GM13976 (cell line): Measurements from ENCODE around the gene NUP210.

Experiments used
- DNase-seq: peaks from one replicate; pipeline ENCODE4 v3.0.0; 2012; ENCODE audit warnings: low spot score
- in situ Hi-C: fragments of 300-500 bp; cut with MboI; formaldehyde crosslinking; loops from one replicate; pipeline ENCODE4 v1.12.0; 2022; ENCODE audit warnings: low sequenced_read_pairs, mixed read lengths, inconsistent platforms; ENCODE audit not compliant: unreplicated experiment
- TF ChIP-seq, protein P1 (sequence below): IDR thresholded peaks from 2 replicates; pipeline ENCODE4 v1.5.1; 2012; ENCODE audit warnings: borderline replicate concordance, mild to moderate bottlenecking; ENCODE audit not compliant: insufficient read depth; ENCODE audit errors: extremely low read depth, missing control alignments, control extremely low read depth

Gene NUP210

GRCh38 chr3:13323822-13324221, 96.3 kb downstream of the NUP210 start:
- TF ChIP-seq, protein P1, sequence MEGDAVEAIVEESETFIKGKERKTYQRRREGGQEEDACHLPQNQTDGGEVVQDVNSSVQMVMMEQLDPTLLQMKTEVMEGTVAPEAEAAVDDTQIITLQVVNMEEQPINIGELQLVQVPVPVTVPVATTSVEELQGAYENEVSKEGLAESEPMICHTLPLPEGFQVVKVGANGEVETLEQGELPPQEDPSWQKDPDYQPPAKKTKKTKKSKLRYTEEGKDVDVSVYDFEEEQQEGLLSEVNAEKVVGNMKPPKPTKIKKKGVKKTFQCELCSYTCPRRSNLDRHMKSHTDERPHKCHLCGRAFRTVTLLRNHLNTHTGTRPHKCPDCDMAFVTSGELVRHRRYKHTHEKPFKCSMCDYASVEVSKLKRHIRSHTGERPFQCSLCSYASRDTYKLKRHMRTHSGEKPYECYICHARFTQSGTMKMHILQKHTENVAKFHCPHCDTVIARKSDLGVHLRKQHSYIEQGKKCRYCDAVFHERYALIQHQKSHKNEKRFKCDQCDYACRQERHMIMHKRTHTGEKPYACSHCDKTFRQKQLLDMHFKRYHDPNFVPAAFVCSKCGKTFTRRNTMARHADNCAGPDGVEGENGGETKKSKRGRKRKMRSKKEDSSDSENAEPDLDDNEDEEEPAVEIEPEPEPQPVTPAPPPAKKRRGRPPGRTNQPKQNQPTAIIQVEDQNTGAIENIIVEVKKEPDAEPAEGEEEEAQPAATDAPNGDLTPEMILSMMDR = no peak
- in situ Hi-C loops = no loop called here
- no peak for DNase-seq

GRCh38 chr3:13322324-13322723, 97.8 kb downstream of the NUP210 start:
- no peak for DNase-seq
- in situ Hi-C loops = no loop called here
- TF ChIP-seq, protein P1 = no peak

- TF ChIP-seq, protein P1 = no peak
- no peak for DNase-seq
- in situ Hi-C loops = no loop called here
Observed at GRCh38 chr3:13319564-13320220, 100.4 kb downstream of the NUP210 start.

DNA sequence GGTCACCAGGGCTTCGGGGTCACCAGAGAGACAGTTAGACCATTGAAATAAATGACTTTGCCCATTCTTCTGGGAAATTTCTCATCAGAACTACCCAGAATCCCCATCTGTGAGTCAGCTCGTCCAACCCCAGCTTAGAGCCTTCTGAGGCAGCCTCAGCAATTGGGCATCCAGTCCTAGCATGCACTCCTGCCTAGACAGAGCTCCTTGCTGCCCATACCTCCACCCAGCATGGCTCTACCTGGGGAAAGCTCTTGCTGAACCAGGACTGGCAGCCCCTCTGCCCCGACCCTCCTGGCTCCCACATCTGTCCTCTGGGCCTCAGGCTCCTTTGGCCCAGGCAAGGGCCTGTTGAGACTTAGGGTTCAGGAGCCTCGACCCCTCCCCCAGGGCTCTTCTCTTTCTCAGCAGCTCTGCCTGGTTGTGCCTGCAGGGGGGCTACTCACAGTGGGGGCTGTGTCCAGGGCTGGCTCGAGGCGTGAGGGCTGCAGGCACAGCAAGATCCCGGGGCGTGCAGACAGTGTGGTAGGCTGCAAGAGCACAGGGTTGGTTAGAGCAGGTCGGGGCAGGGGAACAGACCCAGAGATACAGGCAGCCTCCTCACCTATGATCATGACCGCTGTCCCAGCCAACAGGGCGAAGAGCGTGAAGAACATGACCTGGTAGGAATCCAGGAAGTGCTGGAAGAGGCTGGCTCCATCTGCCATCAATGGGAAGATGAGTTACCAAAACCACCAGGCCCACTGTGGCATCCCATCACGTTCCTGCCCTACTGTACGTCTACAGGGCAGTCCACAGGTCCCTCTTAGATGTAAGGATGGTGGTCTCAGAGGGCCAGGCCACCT, 101.3 kb downstream of the NUP210 start:
- TF ChIP-seq, protein P1 = no peak
- DNase-seq = no peak
- in situ Hi-C loops = no loop called here

DNA sequence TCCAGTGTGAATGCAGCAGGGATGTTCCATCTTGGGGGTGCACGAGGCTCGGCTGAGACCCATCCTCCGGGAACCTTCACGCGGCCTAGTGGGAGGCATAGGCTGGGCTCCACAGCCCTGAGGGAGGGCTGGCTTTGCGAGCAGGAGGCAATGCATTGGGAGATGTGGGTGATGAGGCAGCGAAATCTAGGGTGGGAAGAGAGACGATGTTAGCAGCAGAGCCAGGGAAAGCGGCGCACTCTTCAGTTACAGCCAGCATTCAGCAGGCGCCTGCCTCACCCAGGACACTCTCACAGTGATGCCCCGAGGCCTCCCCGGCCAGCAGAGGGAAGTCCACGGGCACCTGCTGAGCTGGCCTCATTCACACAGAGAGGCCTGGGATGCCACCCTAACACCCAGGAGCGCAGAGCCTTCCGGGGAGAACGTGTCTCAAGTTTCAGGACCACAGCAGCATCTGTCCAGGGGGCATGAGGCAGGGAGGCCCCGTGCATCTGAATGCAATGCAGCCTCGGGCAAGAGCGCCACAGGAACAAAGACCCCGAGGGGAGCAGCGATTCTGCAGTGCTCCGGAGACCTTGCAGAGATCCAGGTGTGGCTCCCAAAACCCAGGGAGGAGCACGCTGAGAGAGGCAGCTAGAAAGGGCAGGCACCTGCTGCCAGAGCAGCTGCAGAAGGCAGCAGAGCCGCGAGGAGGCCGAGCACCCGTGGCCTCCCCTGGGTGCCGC, 102.4 kb downstream of the NUP210 start:
- DNase-seq = no peak
- in situ Hi-C loops = no loop called here
- TF ChIP-seq, protein P1 = no peak

- no peak for DNase-seq
- in situ Hi-C loops = no loop called here
- TF ChIP-seq, protein P1 = no peak
Observed at GRCh38 chr3:13316603-13317002, 103.5 kb downstream of the NUP210 start.
